HCT116 (cell line): ENCODE data around the gene PADI2. TPM values are rescaled to one million over a fixed set of nuclear protein-coding genes. Genes with fewer than 3 reads are reported as not detected.

Source experiments
- ATAC-seq: fragments of 200-7000 bp; cut with Tn5 transposase; 2 replicates; pipeline ENCODE4 v1.9.1; 2020; ENCODE audit warnings: mild to moderate bottlenecking, moderate library complexity
- BruUV-seq: library from RNA; stranded (reverse); fragments of 400-500 nt; replicated peaks from 2 replicates; lab custom pipeline; 2021; lab: Mats Ljungman, UMichigan
- CTCF ChIA-PET: fragments of 300-600 bp; sonication (Branson Sonifier 250); formaldehyde crosslinking; loops from one replicate; lab custom pipeline; 2021; ENCODE audit warnings: antibody characterized with exemption; lab: Charles Lee
- POLR2A ChIA-PET: fragments of 300-600, 350-600 bp; sonication (Branson Sonifier 250); formaldehyde crosslinking; loops from one replicate; lab custom pipeline; 2021; ENCODE audit warnings: antibody characterized with exemption; lab: Charles Lee
- RAD21 ChIA-PET, 2 experiments: fragments of 300-600 bp; sonication (Branson Sonifier 250); formaldehyde crosslinking; loops; one replicate each; lab custom pipeline; 2023; ENCODE audit warnings: low total read pairs in 2 of 2; ENCODE audit not compliant: uncharacterized antibody in 2 of 2, unreplicated experiment in 2 of 2, low non-redundant PET in 1 of 2; lab: Charles Lee
- DNase-seq: peaks from one replicate; pipeline ENCODE4 v3.0.0-alpha.2; 2010; ENCODE audit warnings: low read depth, low spot score
- H2AFZ ChIP-seq: fragments of 200-600 bp; shearing (Covaris generic), sonication (generic); 2 replicates; pipeline ENCODE4 v1.6.1; 2017; ENCODE audit warnings: low read depth, mixed run types, mixed read lengths, antibody characterized with exemption, low read length; ENCODE audit not compliant: poor library complexity, severe bottlenecking
- H3K27ac ChIP-seq: 2 replicates; pipeline ENCODE4 v1.5.1; 2012; ENCODE audit warnings: low read depth, low read length
- H3K27me3 ChIP-seq: fragments of 200-600 bp; sonication (generic); 2 replicates; pipeline ENCODE4 v1.6.1; 2016; ENCODE audit warnings: mixed run types, low read length, mixed read lengths; ENCODE audit not compliant: insufficient read depth
- H3K36me3 ChIP-seq, 2 experiments: fragments of 200-500 bp in 1 of 2; fragments of 200-600 bp in 1 of 2; sonication (Bioruptor generic) in 1 of 2; sonication (generic) in 1 of 2; 2 replicates each; pipeline versions ENCODE4 v1.5.1 to v1.6.1; 2014 to 2016; ENCODE audit warnings: low read length in 2 of 2, inconsistent platforms in 1 of 2, mixed read lengths in 1 of 2, mixed run types in 1 of 2; ENCODE audit not compliant: insufficient read depth in 2 of 2, control insufficient read depth in 1 of 2
- H3K4me1 ChIP-seq, 2 experiments: fragments of 200-600 bp in 1 of 2; sonication (generic) in 1 of 2; 2 replicates each; pipeline versions ENCODE4 v1.5.1 to v1.6.1; 2012 to 2017; ENCODE audit warnings: low read length in 2 of 2, inconsistent platforms in 1 of 2, mild to moderate bottlenecking in 1 of 2, mixed read lengths in 1 of 2, mixed run types in 1 of 2, moderate library complexity in 1 of 2; ENCODE audit not compliant: insufficient read depth in 2 of 2, control insufficient read depth in 1 of 2
- H3K4me2 ChIP-seq: fragments of 200-600 bp; sonication (generic); 2 replicates; pipeline ENCODE4 v1.6.1; 2017; ENCODE audit warnings: mixed run types, low read length, mixed read lengths
- H3K4me3 ChIP-seq, 2 experiments: fragments of 200-600 bp in 1 of 2; sonication (generic) in 1 of 2; replicated peaks in 1 of 2; 2 replicates each; pipeline ENCODE4 v1.5.1; 2011 to 2016; ENCODE audit warnings: low read length in 2 of 2, control low read depth in 1 of 2, low read depth in 1 of 2, mild to moderate bottlenecking in 1 of 2, mixed read lengths in 1 of 2, mixed run types in 1 of 2
- H3K79me2 ChIP-seq: fragments of 200-600 bp; sonication (generic); 2 replicates; pipeline ENCODE4 v1.6.1; 2017; ENCODE audit warnings: mild to moderate bottlenecking, mixed run types, low read length, moderate library complexity, mixed read lengths; ENCODE audit not compliant: insufficient read depth
- H3K9ac ChIP-seq: fragments of 200-600 bp; sonication (generic); 2 replicates; pipeline ENCODE4 v1.6.1; 2016; ENCODE audit warnings: low read length, mixed read lengths
- H3K9me2 ChIP-seq: fragments of 200-600 bp; sonication (generic), shearing (Covaris generic); 2 replicates; pipeline ENCODE4 v1.6.1; 2017; ENCODE audit warnings: mixed run types, mild to moderate bottlenecking, moderate library complexity; ENCODE audit not compliant: insufficient read depth
- H3K9me3 ChIP-seq, 2 experiments: fragments of 200-500 bp in 1 of 2; fragments of 200-600 bp in 1 of 2; sonication (Bioruptor generic) in 1 of 2; sonication (generic) in 1 of 2; 2 replicates each; pipeline ENCODE4 v1.6.1; 2014 to 2017; ENCODE audit warnings: low read length in 2 of 2, mixed read lengths in 2 of 2, inconsistent platforms in 1 of 2, low read depth in 1 of 2, mild to moderate bottlenecking in 1 of 2, mixed run types in 1 of 2, moderate library complexity in 1 of 2; ENCODE audit not compliant: control insufficient read depth in 1 of 2, insufficient read depth in 1 of 2
- H4K20me1 ChIP-seq: fragments of 200-600 bp; sonication (generic), shearing (Covaris generic); 2 replicates; pipeline ENCODE4 v1.6.1; 2017; ENCODE audit warnings: mixed run types, mild to moderate bottlenecking, moderate library complexity; ENCODE audit not compliant: insufficient read depth
- ATF3 ChIP-seq: IDR thresholded peaks from 2 replicates; pipeline ENCODE4 v1.6.1; 2012
- CBX3 ChIP-seq: IDR thresholded peaks from 2 replicates; pipeline ENCODE4 v1.6.1; 2012; ENCODE audit warnings: low read depth
- CEBPB ChIP-seq: IDR thresholded peaks from 2 replicates; pipeline ENCODE4 v1.6.1; 2012; ENCODE audit warnings: low read depth
- EGR1 ChIP-seq: IDR thresholded peaks from 2 replicates; pipeline ENCODE4 v1.6.1; 2012; ENCODE audit warnings: low read depth
- ELF1 ChIP-seq: IDR thresholded peaks from 2 replicates; pipeline ENCODE4 v1.6.1; 2012; ENCODE audit warnings: low read depth, borderline replicate concordance
- EZH2 ChIP-seq: fragments of 200-600 bp; sonication (generic); IDR thresholded peaks from 2 replicates; pipeline ENCODE4 v1.6.1; 2017; ENCODE audit warnings: antibody characterized with exemption, mixed run types
- EZH2phosphoT487 ChIP-seq: fragments of 200-600 bp; IDR thresholded peaks from 2 replicates; pipeline ENCODE4 v1.6.1; 2018; ENCODE audit warnings: antibody characterized with exemption, borderline replicate concordance
- MAX ChIP-seq: IDR thresholded peaks from 2 replicates; pipeline ENCODE4 v1.6.1; 2012
- POLR2A ChIP-seq: IDR thresholded peaks from 2 replicates; pipeline ENCODE4 v1.7.0; 2011; ENCODE audit warnings: borderline replicate concordance; ENCODE audit not compliant: insufficient read depth, insufficient read length; ENCODE audit errors: extremely low read depth
- RAD21 ChIP-seq: IDR thresholded peaks from 2 replicates; pipeline ENCODE4 v1.6.1; 2012; ENCODE audit warnings: low read depth, mild to moderate bottlenecking
- SIN3A ChIP-seq: IDR thresholded peaks from 2 replicates; pipeline ENCODE4 v1.6.1; 2012; ENCODE audit warnings: low read depth
- SP1 ChIP-seq: IDR thresholded peaks from 2 replicates; pipeline ENCODE4 v1.6.1; 2012; ENCODE audit warnings: low read depth
- SRF ChIP-seq: IDR thresholded peaks from 2 replicates; pipeline ENCODE4 v1.6.1; 2012; ENCODE audit warnings: low read depth
- TCF7L2 ChIP-seq: IDR thresholded peaks from 2 replicates; pipeline ENCODE4 v1.7.0; 2011; ENCODE audit warnings: borderline replicate concordance, inconsistent platforms; ENCODE audit not compliant: insufficient read depth, insufficient read length; ENCODE audit errors: extremely low read depth
- YY1 ChIP-seq: IDR thresholded peaks from 2 replicates; pipeline ENCODE4 v1.6.1; 2011; ENCODE audit warnings: low read length, low read depth, moderate library complexity, mild to moderate bottlenecking; ENCODE audit not compliant: insufficient replicate concordance; ENCODE audit errors: extremely low read depth
- ZBTB33 ChIP-seq: IDR thresholded peaks from 2 replicates; pipeline ENCODE4 v1.6.1; 2011; ENCODE audit warnings: mild to moderate bottlenecking, low read length, moderate library complexity; ENCODE audit not compliant: insufficient replicate concordance; ENCODE audit errors: extremely low read depth
- ZFX ChIP-seq: fragments of 450-650 bp; IDR thresholded peaks from 2 replicates; pipeline ENCODE4 v1.6.1; 2017
- ZNF274 ChIP-seq: fragments of 200-500 bp; sonication (Bioruptor generic); IDR thresholded peaks from 2 replicates; pipeline ENCODE4 v1.6.1; 2014; ENCODE audit warnings: mild to moderate bottlenecking, low read depth, low read length, inconsistent platforms
- intact Hi-C: fragments of 100-400 bp; cut with micrococcal nuclease; formaldehyde crosslinking; loops from 2 replicates; pipeline ENCODE4 v1.10.0; 2022
- total RNA-seq: library from RNA; stranded (reverse); gene quantifications from one replicate; pipeline ENCODE4 v1.2.1, GENCODE V29; 2021; ENCODE audit not compliant: unreplicated experiment

The PADI2 gene
- total RNA-seq, 1 experiment from 2014 or later: 2.7 TPM

GRCh38 chr1:17093822-17094393, 25.3 kb downstream of the PADI2 start:
- Histone ChIP-seq H3K4me1 (peaks cover 0 to 1% of the 10 kb centered on the region in 2 experiments; a peak in 1 of 4 replicates), H3K27ac (no peak overlapping the region), H4K20me1 (no peaks in the 10 kb centered on the region), H3K4me2 (no peak overlapping the region), H3K9ac (no peak overlapping the region), H3K36me3 (no peaks in the 10 kb centered on the region), H3K79me2 (no peaks in the 10 kb centered on the region), H2AFZ (no peak overlapping the region), H3K4me3 (no peak overlapping the region), H3K27me3 (no peaks in the 10 kb centered on the region), H3K9me2 (no peaks in the 10 kb centered on the region), H3K9me3 (no peaks in the 10 kb centered on the region)
- ChIA-PET POLR2A (no interaction called here), CTCF (no interaction called here), RAD21 (no interaction called here)
- intact Hi-C loops: no loop called here
- no peak for ATAC-seq
- DNase-seq: no peak
- no TSS peak for BruUV-seq
- TF ChIP-seq ATF3 (no peak), YY1 (no peak), CBX3 (no peak), SIN3A (no peak), TCF7L2 (no peak), ZNF274 (no peak), POLR2A (no peak), SRF (no peak), SP1 (no peak), EZH2 (no peak), RAD21 (no peak), MAX (no peak), ELF1 (no peak), EGR1 (no peak), ZBTB33 (no peak), CEBPB (no peak), EZH2phosphoT487 (no peak), ZFX (no peak)
